Tibial artery (tissue), 4 donors: Measurements from ENCODE around the gene RGS14.

Source experiments
- DNase-seq, 2 donors: peaks; one replicate each; pipeline ENCODE4 v3.0.0-alpha.2; 2019
- H3K27ac ChIP-seq, 2 donors: fragments of 200-600 bp; sonication (generic) in 1 of 2; 1 replicate in 1 of 2; 2 replicates in 1 of 2; pipeline ENCODE4 v1.5.1; 2018 to 2019; ENCODE audit warnings: mild to moderate bottlenecking in 1 of 2
- H3K27me3 ChIP-seq, 2 donors: fragments of 200-600 bp; sonication (generic) in 1 of 2; one replicate each; pipeline versions ENCODE4 v1.5.1 to v1.6.0; 2016 to 2019
- H3K36me3 ChIP-seq, 3 donors: fragments of 200-600 bp; sonication (generic) in 2 of 3; one replicate each; pipeline ENCODE4 v1.5.1; 2016 to 2019; ENCODE audit warnings: mild to moderate bottlenecking in 2 of 3
- H3K4me1 ChIP-seq, 4 donors: fragments of 200-600 bp; sonication (generic) in 2 of 4; 1 replicate in 3 of 4; 2 replicates in 1 of 4; pipeline ENCODE4 v1.5.1; 2016 to 2019
- H3K4me3 ChIP-seq, 2 donors: fragments of 200-600 bp; sonication (generic) in 1 of 2; 1 replicate in 1 of 2; 2 replicates in 1 of 2; pipeline ENCODE4 v1.5.1; 2018 to 2019; ENCODE audit warnings: mild to moderate bottlenecking in 2 of 2
- H3K9me3 ChIP-seq, 3 donors: fragments of 200-600 bp; sonication (generic) in 1 of 3; one replicate each; pipeline ENCODE4 v1.5.1; 2016 to 2019
- intact Hi-C: fragments of 100-400 bp; cut with DNase I; formaldehyde crosslinking; loops from one replicate; pipeline ENCODE4 v1.15.0; 2023; ENCODE audit warnings: low total_unique reads
- TF ChIP-seq, protein P1 (sequence below), 2 experiments: fragments of 200-600 bp in 1 of 2; fragments of 450-650 bp in 1 of 2; IDR thresholded peaks; one replicate each; pipeline ENCODE4 v1.5.1; 2017 to 2019; ENCODE audit warnings: antibody characterized with exemption in 2 of 2, mild to moderate bottlenecking in 1 of 2, moderate library complexity in 1 of 2

The RGS14 gene

GRCh38 chr5:177314376-177315342 lies 43.1 kb upstream of the RGS14 start:
- Histone ChIP-seq H3K4me1 (peaks cover 0 to 23% (median 20%) of the 10 kb centered on the region in 4 donors), H3K27ac (no peak overlapping the region), H3K9me3 (no peaks in the 10 kb centered on the region), H3K27me3 (no peaks in the 10 kb centered on the region), H3K36me3 (peaks cover 0 to 7% (median 0%) of the 10 kb centered on the region in 3 donors), H3K4me3 (no peak overlapping the region)
- no peak for DNase-seq
- intact Hi-C loops, result no loop called here
- TF ChIP-seq, protein P1, sequence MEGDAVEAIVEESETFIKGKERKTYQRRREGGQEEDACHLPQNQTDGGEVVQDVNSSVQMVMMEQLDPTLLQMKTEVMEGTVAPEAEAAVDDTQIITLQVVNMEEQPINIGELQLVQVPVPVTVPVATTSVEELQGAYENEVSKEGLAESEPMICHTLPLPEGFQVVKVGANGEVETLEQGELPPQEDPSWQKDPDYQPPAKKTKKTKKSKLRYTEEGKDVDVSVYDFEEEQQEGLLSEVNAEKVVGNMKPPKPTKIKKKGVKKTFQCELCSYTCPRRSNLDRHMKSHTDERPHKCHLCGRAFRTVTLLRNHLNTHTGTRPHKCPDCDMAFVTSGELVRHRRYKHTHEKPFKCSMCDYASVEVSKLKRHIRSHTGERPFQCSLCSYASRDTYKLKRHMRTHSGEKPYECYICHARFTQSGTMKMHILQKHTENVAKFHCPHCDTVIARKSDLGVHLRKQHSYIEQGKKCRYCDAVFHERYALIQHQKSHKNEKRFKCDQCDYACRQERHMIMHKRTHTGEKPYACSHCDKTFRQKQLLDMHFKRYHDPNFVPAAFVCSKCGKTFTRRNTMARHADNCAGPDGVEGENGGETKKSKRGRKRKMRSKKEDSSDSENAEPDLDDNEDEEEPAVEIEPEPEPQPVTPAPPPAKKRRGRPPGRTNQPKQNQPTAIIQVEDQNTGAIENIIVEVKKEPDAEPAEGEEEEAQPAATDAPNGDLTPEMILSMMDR (IDR thresholded peaks at IDR 0.05), result no peak

GRCh38 chr5:177315411-177315810 lies 42.3 kb upstream of the RGS14 start:
- TF ChIP-seq, protein P1 (IDR thresholded peaks at IDR 0.05), result no peak

GRCh38 chr5:177316005-177316404 lies 41.7 kb upstream of the RGS14 start:
- TF ChIP-seq, protein P1 (IDR thresholded peaks at IDR 0.05), result no peak
- intact Hi-C loops, result no loop called here

More at GRCh38 chr5:177315411-177315810, 42.3 kb upstream of the RGS14 start:
- no peaks in the 10 kb centered on the region for H3K9me3 ChIP-seq
- H3K27me3 ChIP-seq, result no peaks in the 10 kb centered on the region
- no peak overlapping the region for H3K27ac ChIP-seq
- DNase-seq, result peak in 1 of 2 donors; percentile 34
- intact Hi-C loops, result no loop called here
- no peak overlapping the region for H3K4me3 ChIP-seq
- peaks cover 0 to 23% (median 20%) of the 10 kb centered on the region in 4 donors for H3K4me1 ChIP-seq
- H3K36me3 ChIP-seq, result peaks cover 0 to 7% (median 3%) of the 10 kb centered on the region in 3 donors

GRCh38 chr5:177317959-177318377 lies 39.8 kb upstream of the RGS14 start:
- Histone ChIP-seq H3K27ac (no peak overlapping the region), H3K4me3 (no peak overlapping the region), H3K27me3 (no peaks in the 10 kb centered on the region), H3K4me1 (peaks cover 0 to under 1% (median under 1%) of the 10 kb centered on the region in 4 donors), H3K9me3 (no peaks in the 10 kb centered on the region), H3K36me3 (peaks cover 0 to 7% (median 4%) of the 10 kb centered on the region in 3 donors)
- intact Hi-C loops, result no loop called here
- DNase-seq, result peak in 1 of 2 donors; percentile 72
- TF ChIP-seq, protein P1 (IDR thresholded peaks at IDR 0.05), result peak; percentile 55 to 78

More at GRCh38 chr5:177316005-177316404, 41.7 kb upstream of the RGS14 start:
- Histone ChIP-seq H3K4me1 (peaks cover 0 to 19% (median 17%) of the 10 kb centered on the region in 4 donors), H3K9me3 (no peaks in the 10 kb centered on the region), H3K36me3 (peaks cover 0 to 7% (median 4%) of the 10 kb centered on the region in 3 donors), H3K4me3 (no peak overlapping the region), H3K27ac (no peak overlapping the region), H3K27me3 (no peaks in the 10 kb centered on the region)
- DNase-seq, result no peak

- H3K4me3 ChIP-seq, result no peak overlapping the region
- intact Hi-C loops, result no loop called here
These were observed 37.7 kb upstream of the RGS14 start for GRCh38 chr5:177319913-177320588.

More at GRCh38 chr5:177319913-177320588, 37.7 kb upstream of the RGS14 start:
- Histone ChIP-seq H3K36me3 (peaks cover 0 to 14% (median 7%) of the 10 kb centered on the region in 3 donors), H3K27me3 (no peaks in the 10 kb centered on the region), H3K27ac (no peak overlapping the region), H3K9me3 (no peaks in the 10 kb centered on the region), H3K4me1 (no peaks in the 10 kb centered on the region)
- no peak for DNase-seq
- TF ChIP-seq, protein P1 (IDR thresholded peaks at IDR 0.05), result no peak
